Measurements from ENCODE around the gene DMXL2.
"Not testable (repeated sequence)": the region's sequence is repeated elsewhere in the genome, so short reads cannot be mapped to it uniquely, and the experiment has no call there.

DMXL2 gene

GRCh38 chr15:51568939-51569784 is 53.4 kb downstream of the DMXL2 start:
- not testable (repeated sequence) for DNase-seq

GRCh38 chr15:51561271-51561670 is 61.3 kb downstream of the DMXL2 start:
- no peak for DNase-seq

GRCh38 chr15:51558876-51559275 is 63.7 kb downstream of the DMXL2 start:
- DNase-seq = no peak

- no peak for DNase-seq
Measured at GRCh38 chr15:51558411-51558810, 64.2 kb downstream of the DMXL2 start.

GRCh38 chr15:51550841-51551240 is 71.7 kb downstream of the DMXL2 start:
- no peak for DNase-seq

- no peak for DNase-seq
Measured at GRCh38 chr15:51547656-51548055, 74.9 kb downstream of the DMXL2 start.

GRCh38 chr15:51536965-51537574 is 85.5 kb downstream of the DMXL2 start:
- DNase-seq = no peak

- no peak for DNase-seq
Measured at GRCh38 chr15:51533672-51534398, 88.7 kb downstream of the DMXL2 start.

- DNase-seq = no peak
Measured at GRCh38 chr15:51526955-51527354, 95.6 kb downstream of the DMXL2 start.

GRCh38 chr15:51524376-51524775 is 98.2 kb downstream of the DMXL2 start:
- DNase-seq = no peak

- DNase-seq = no peak
Measured at GRCh38 chr15:51516291-51516690, 106.3 kb downstream of the DMXL2 start.

GRCh38 chr15:51505251-51505650 is 117.3 kb downstream of the DMXL2 start:
- no peak for DNase-seq

- DNase-seq = no peak
Measured at GRCh38 chr15:51503003-51503402, 119.6 kb downstream of the DMXL2 start.

- no peak for DNase-seq
Measured at GRCh38 chr15:51499379-51499976, 123.1 kb downstream of the DMXL2 start.

GRCh38 chr15:51497806-51498205 is 124.8 kb downstream of the DMXL2 start:
- DNase-seq = no peak

GRCh38 chr15:51496246-51496645 is 126.3 kb downstream of the DMXL2 start:
- DNase-seq = no peak

GRCh38 chr15:51494411-51495314 is 127.9 kb downstream of the DMXL2 start:
- no peak for DNase-seq

GRCh38 chr15:51493892-51494291 is 128.7 kb downstream of the DMXL2 start:
- no peak for DNase-seq

- DNase-seq = no peak
Measured at GRCh38 chr15:51492528-51492927, 130.0 kb downstream of the DMXL2 start.

GRCh38 chr15:51491941-51492340 is 130.6 kb downstream of the DMXL2 start:
- no peak for DNase-seq

- DNase-seq = no peak
Measured at GRCh38 chr15:51484781-51485180, 137.8 kb downstream of the DMXL2 start.

- DNase-seq = no peak
Measured at GRCh38 chr15:51483985-51484384, 138.6 kb downstream of the DMXL2 start.
